ENCODE data around the gene RYR1. TPM values are rescaled to one million over a fixed set of nuclear protein-coding genes. Genes with fewer than 3 reads are reported as not detected.

Gene RYR1
- polyA plus RNA-seq, 1 experiment, result not detected

- CTCF ChIA-PET, result no interaction called here
- H3K27ac ChIP-seq (ENCODE audit: low read depth, low read length), result no peak overlapping the region
These were observed 154.1 kb downstream of the RYR1 start for GRCh38 chr19:38587562-38587961.

GRCh38 chr19:38588041-38588440 lies 154.6 kb downstream of the RYR1 start:
- POLR2A ChIA-PET, result no interaction called here
- peaks cover 3% of the 10 kb centered on the region for H3K27me3 ChIP-seq (ENCODE audit: control insufficient read depth, insufficient read depth, low read length)
- no peak for DNase-seq (ENCODE audit: low read depth, low spot score)
- CTCF ChIA-PET, result no interaction called here
- no peak for TF ChIP-seq CTCF (IDR thresholded peaks at IDR 0.05; ENCODE audit: low read depth, low read length)
- H3K4me3 ChIP-seq (ENCODE audit: low read depth, low read length), result no peak overlapping the region
- H3K27ac ChIP-seq (ENCODE audit: low read depth, low read length), result no peak overlapping the region
- no peaks in the 10 kb centered on the region for H3K9me3 ChIP-seq (ENCODE audit: control insufficient read depth, insufficient read depth, low read length)

More at GRCh38 chr19:38587562-38587961, 154.1 kb downstream of the RYR1 start:
- Histone ChIP-seq H3K27me3 (ENCODE audit: control insufficient read depth, insufficient read depth, low read length) (peaks cover 3% of the 10 kb centered on the region), H3K4me3 (ENCODE audit: low read depth, low read length) (no peak overlapping the region), H3K9me3 (ENCODE audit: control insufficient read depth, insufficient read depth, low read length) (no peaks in the 10 kb centered on the region)
- no peak for DNase-seq (ENCODE audit: low read depth, low spot score)
- TF ChIP-seq CTCF (IDR thresholded peaks at IDR 0.05; ENCODE audit: low read depth, low read length), result no peak
- POLR2A ChIA-PET, result no interaction called here

- no peaks in the 10 kb centered on the region; the same call in 1 of the 2 replicates for H3K9me3 ChIP-seq (ENCODE audit: control insufficient read depth, insufficient read depth, low read length)
- POLR2A ChIA-PET, result no interaction called here
- no peak for DNase-seq (ENCODE audit: low read depth, low spot score)
- peaks cover 6% of the 10 kb centered on the region for H3K27me3 ChIP-seq (ENCODE audit: control insufficient read depth, insufficient read depth, low read length)
- CTCF ChIA-PET, result no interaction called here
- H3K4me3 ChIP-seq (ENCODE audit: low read depth, low read length), result no peak overlapping the region
- H3K27ac ChIP-seq (ENCODE audit: low read depth, low read length), result no peak overlapping the region
- no peak for TF ChIP-seq CTCF (IDR thresholded peaks at IDR 0.05; ENCODE audit: low read depth, low read length)
These were observed 159.4 kb downstream of the RYR1 start for GRCh38 chr19:38592940-38593339.

GRCh38 chr19:38596057-38596981 lies 162.8 kb downstream of the RYR1 start:
- POLR2A ChIA-PET, result no interaction called here

More at GRCh38 chr19:38596057-38596981, 162.8 kb downstream of the RYR1 start:
- TF ChIP-seq CTCF (IDR thresholded peaks at IDR 0.05; ENCODE audit: low read depth, low read length), result no peak
- Histone ChIP-seq H3K27ac (ENCODE audit: low read depth, low read length) (no peak overlapping the region), H3K4me3 (ENCODE audit: low read depth, low read length) (no peak overlapping the region), H3K27me3 (ENCODE audit: control insufficient read depth, insufficient read depth, low read length) (peaks cover 2% of the 10 kb centered on the region), H3K9me3 (ENCODE audit: control insufficient read depth, insufficient read depth, low read length) (no peaks in the 10 kb centered on the region; the same call in 1 of the 2 replicates)
- CTCF ChIA-PET, result no interaction called here
- no peak for DNase-seq (ENCODE audit: low read depth, low spot score)
